DND-41 (cell line): ENCODE measurements around the gene ETV5.

Experiments
- ATAC-seq: fragments of 200-7000 bp; cut with Tn5 transposase; 3 replicates; pipeline ENCODE4 v1.9.1; 2021; ENCODE audit warnings: low read depth; ENCODE audit not compliant: insufficient read depth
- DNase-seq: peaks from one replicate; pipeline ENCODE4 v3.0.0-alpha.2; 2020
- H2AFZ ChIP-seq: 2 replicates; pipeline ENCODE4 v1.6.0; 2012; ENCODE audit warnings: low read depth, low read length
- H3K27ac ChIP-seq: 2 replicates; pipeline ENCODE4 v1.5.1; 2012; ENCODE audit warnings: low read length, inconsistent platforms
- H3K27me3 ChIP-seq: fragments of 200-600 bp; sonication (generic); 2 replicates; pipeline ENCODE4 v1.6.0; 2012; ENCODE audit warnings: low read length, mild to moderate bottlenecking, inconsistent platforms; ENCODE audit not compliant: insufficient read depth, poor library complexity
- H3K36me3 ChIP-seq: 2 replicates; pipeline ENCODE4 v1.5.1; 2012; ENCODE audit warnings: low read length, inconsistent platforms; ENCODE audit not compliant: insufficient read depth
- H3K4me1 ChIP-seq: 2 replicates; pipeline ENCODE4 v1.5.1; 2012; ENCODE audit warnings: mild to moderate bottlenecking, low read length; ENCODE audit not compliant: insufficient read depth
- H3K4me2 ChIP-seq: 2 replicates; pipeline ENCODE4 v1.6.0; 2012; ENCODE audit warnings: mild to moderate bottlenecking, moderate library complexity, low read length, inconsistent platforms; ENCODE audit not compliant: insufficient read depth
- H3K4me3 ChIP-seq, 2 experiments: fragments of 200-600 bp in 1 of 2; shearing (Covaris generic) in 1 of 2; 2 replicates each; pipeline ENCODE4 v1.5.1; 2012 to 2016; ENCODE audit warnings: inconsistent platforms in 2 of 2, low read length in 2 of 2, mild to moderate bottlenecking in 2 of 2, low read depth in 1 of 2, moderate library complexity in 1 of 2
- H3K79me2 ChIP-seq: 2 replicates; pipeline ENCODE4 v1.6.0; 2012; ENCODE audit warnings: low read length, inconsistent platforms; ENCODE audit not compliant: insufficient read depth
- H3K9ac ChIP-seq: 2 replicates; pipeline ENCODE4 v1.6.0; 2012; ENCODE audit warnings: low read depth, mild to moderate bottlenecking, inconsistent platforms, low read length, moderate library complexity
- H3K9me3 ChIP-seq: 2 replicates; pipeline ENCODE4 v1.5.1; 2012; ENCODE audit warnings: low read length, moderate library complexity, mild to moderate bottlenecking, inconsistent platforms; ENCODE audit not compliant: insufficient read depth, severe bottlenecking
- H4K20me1 ChIP-seq: 2 replicates; pipeline ENCODE4 v1.6.0; 2012; ENCODE audit warnings: low read length; ENCODE audit not compliant: insufficient read depth
- CTCF ChIP-seq: IDR thresholded peaks from 2 replicates; pipeline ENCODE4 v1.5.1; 2012; ENCODE audit warnings: borderline replicate concordance, low read length, moderate library complexity, mild to moderate bottlenecking; ENCODE audit not compliant: poor library complexity, severe bottlenecking; ENCODE audit errors: extremely low read depth
- EZH2 ChIP-seq: IDR thresholded peaks from 3 replicates; pipeline ENCODE4 v1.6.1; 2012; ENCODE audit warnings: borderline replicate concordance, low read depth, mild to moderate bottlenecking, moderate library complexity, low read length, inconsistent platforms; ENCODE audit not compliant: severe bottlenecking

ETV5 gene

GRCh38 chr3:186090901-186091300, 18.0 kb downstream of the ETV5 start:
- Histone ChIP-seq H3K9ac (no peak overlapping the region), H3K4me2 (no peak overlapping the region), H3K27me3 (no peaks in the 10 kb centered on the region), H3K79me2 (no peaks in the 10 kb centered on the region), H4K20me1 (peaks cover 18% of the 10 kb centered on the region), H3K9me3 (no peaks in the 10 kb centered on the region), H3K27ac (no peak overlapping the region), H3K36me3 (peaks cover 5% of the 10 kb centered on the region; the same call in 1 of the 2 replicates), H3K4me1 (no peaks in the 10 kb centered on the region), H2AFZ (no peak overlapping the region), H3K4me3 (no peak overlapping the region)
- TF ChIP-seq EZH2 (no peak), CTCF (no peak)
- ATAC-seq (no peak), DNase-seq (no peak)

- Histone ChIP-seq H4K20me1 (peaks cover 20% of the 10 kb centered on the region), H3K4me1 (no peaks in the 10 kb centered on the region), H3K9me3 (no peaks in the 10 kb centered on the region), H3K36me3 (no peaks in the 10 kb centered on the region; the same call in 1 of the 2 replicates), H3K4me3 (no peak overlapping the region), H3K9ac (no peak overlapping the region), H2AFZ (no peak overlapping the region), H3K4me2 (no peak overlapping the region), H3K27me3 (no peaks in the 10 kb centered on the region), H3K79me2 (no peaks in the 10 kb centered on the region), H3K27ac (no peak overlapping the region)
- ATAC-seq: no peak
- TF ChIP-seq CTCF (no peak), EZH2 (no peak)
- no peak for DNase-seq
Observed at GRCh38 chr3:186088335-186088734, 20.6 kb downstream of the ETV5 start.

GRCh38 chr3:186084264-186084663, 24.6 kb downstream of the ETV5 start:
- Histone ChIP-seq H2AFZ (no peak overlapping the region), H4K20me1 (peaks cover 12% of the 10 kb centered on the region), H3K4me1 (no peaks in the 10 kb centered on the region), H3K4me2 (no peak overlapping the region), H3K9me3 (no peaks in the 10 kb centered on the region), H3K9ac (no peak overlapping the region), H3K27me3 (no peaks in the 10 kb centered on the region), H3K36me3 (peaks cover 16% of the 10 kb centered on the region), H3K27ac (no peak overlapping the region), H3K79me2 (no peaks in the 10 kb centered on the region), H3K4me3 (no peak overlapping the region)
- no peak for ATAC-seq
- no peak for DNase-seq
- no peak for TF ChIP-seq CTCF
- no peak for TF ChIP-seq EZH2

- no peaks in the 10 kb centered on the region for H3K9me3 ChIP-seq
- DNase-seq (no peak), ATAC-seq (no peak)
- H3K36me3 ChIP-seq: peaks cover 21% of the 10 kb centered on the region
- TF ChIP-seq EZH2 (no peak), CTCF (no peak)
- no peak overlapping the region for H3K9ac ChIP-seq
- no peak overlapping the region for H2AFZ ChIP-seq
- no peak overlapping the region for H3K4me3 ChIP-seq
- no peaks in the 10 kb centered on the region for H3K27me3 ChIP-seq
- H3K79me2 ChIP-seq: no peaks in the 10 kb centered on the region
- H3K27ac ChIP-seq: no peak overlapping the region
- peaks cover 12% of the 10 kb centered on the region for H4K20me1 ChIP-seq
- H3K4me1 ChIP-seq: no peaks in the 10 kb centered on the region
- H3K4me2 ChIP-seq: no peak overlapping the region
Observed at GRCh38 chr3:186083746-186084145, 25.1 kb downstream of the ETV5 start.
